Smooth muscle cell (in vitro differentiated cells): Measurements from ENCODE around the gene S100A5. TPM values are rescaled to one million over a fixed set of nuclear protein-coding genes. Genes with fewer than 3 reads are reported as not detected.
"Not testable (repeated sequence)": the region's sequence is repeated elsewhere in the genome, so short reads cannot be mapped to it uniquely, and the experiment has no call there.

Experiments
- DNase-seq: peaks from one replicate; lab custom pipeline; 2025; ENCODE audit not compliant: unreplicated experiment; lab: John Stamatoyannopoulos, UW
- H2AFZ ChIP-seq: fragments of 200-600 bp; sonication (generic); 2 replicates; pipeline ENCODE4 v1.6.0; 2016; ENCODE audit warnings: antibody characterized with exemption, low read depth, mild to moderate bottlenecking
- H3F3A ChIP-seq: fragments of 200-600 bp; sonication (generic); 2 replicates; pipeline ENCODE4 v1.6.0; 2017; ENCODE audit warnings: antibody characterized with exemption, low read depth
- H3K27ac ChIP-seq: fragments of 200-600 bp; sonication (generic); 2 replicates; pipeline ENCODE4 v1.5.1; 2016; ENCODE audit warnings: low read depth, mild to moderate bottlenecking
- H3K27me3 ChIP-seq: fragments of 200-600 bp; sonication (generic); 2 replicates; pipeline ENCODE4 v1.6.1; 2016; ENCODE audit warnings: low read depth, mild to moderate bottlenecking
- H3K36me3 ChIP-seq: fragments of 200-600 bp; sonication (generic); 2 replicates; pipeline ENCODE4 v1.5.1; 2016; ENCODE audit warnings: low read depth
- H3K4me1 ChIP-seq: fragments of 200-600 bp; sonication (generic); 2 replicates; pipeline ENCODE4 v1.5.1; 2016; ENCODE audit warnings: low read depth
- H3K4me2 ChIP-seq: fragments of 200-600 bp; sonication (generic); 2 replicates; pipeline ENCODE4 v1.6.0; 2016; ENCODE audit warnings: mild to moderate bottlenecking
- H3K4me3 ChIP-seq: fragments of 200-600 bp; sonication (generic); 2 replicates; pipeline ENCODE4 v1.5.1; 2016; ENCODE audit warnings: mild to moderate bottlenecking
- H3K79me2 ChIP-seq: fragments of 200-600 bp; sonication (generic); 2 replicates; pipeline ENCODE4 v1.6.0; 2016; ENCODE audit warnings: low read depth, mild to moderate bottlenecking
- H3K9ac ChIP-seq: fragments of 200-600 bp; sonication (generic); 2 replicates; pipeline ENCODE4 v1.6.0; 2016; ENCODE audit warnings: low read depth
- H3K9me3 ChIP-seq: fragments of 200-600 bp; sonication (generic); replicated peaks from 2 replicates; pipeline ENCODE4 v1.5.1; 2016; ENCODE audit warnings: low read depth
- H4K20me1 ChIP-seq: fragments of 200-600 bp; sonication (generic); 2 replicates; pipeline ENCODE4 v1.6.0; 2016; ENCODE audit warnings: low read depth
- CTCF ChIP-seq: fragments of 200-600 bp; sonication (generic); IDR thresholded peaks from 2 replicates; pipeline ENCODE4 v1.5.1; 2017; ENCODE audit warnings: borderline replicate concordance, mild to moderate bottlenecking, antibody characterized with exemption; ENCODE audit not compliant: insufficient read depth, poor library complexity, severe bottlenecking
- WGBS: methylation state at CpG from one replicate; pipeline ENCODE4 v1.1.7; 2016; ENCODE audit warnings: low lambda C conversion rate; 5-methylcytosine and 5-hydroxymethylcytosine counted together
- polyA plus RNA-seq: library from polyadenylated mRNA; unstranded; fragments of >200 nt; fragmentation: Nextera tagmentation; extraction: Ambion mirVana; gene quantifications from 2 replicates; pipeline ENCODE4 v1.2.1, GENCODE V29; 2016
- total RNA-seq: library from RNA; depleted of rRNA; stranded (reverse); fragments of >200 nt; gene quantifications from 2 replicates; pipeline ENCODE4 v1.2.3, GENCODE V29; 2014

The S100A5 gene
- total and polyA plus RNA-seq, 2 experiments from 2014 or later, result 1.6 to 6.2 TPM

DNA sequence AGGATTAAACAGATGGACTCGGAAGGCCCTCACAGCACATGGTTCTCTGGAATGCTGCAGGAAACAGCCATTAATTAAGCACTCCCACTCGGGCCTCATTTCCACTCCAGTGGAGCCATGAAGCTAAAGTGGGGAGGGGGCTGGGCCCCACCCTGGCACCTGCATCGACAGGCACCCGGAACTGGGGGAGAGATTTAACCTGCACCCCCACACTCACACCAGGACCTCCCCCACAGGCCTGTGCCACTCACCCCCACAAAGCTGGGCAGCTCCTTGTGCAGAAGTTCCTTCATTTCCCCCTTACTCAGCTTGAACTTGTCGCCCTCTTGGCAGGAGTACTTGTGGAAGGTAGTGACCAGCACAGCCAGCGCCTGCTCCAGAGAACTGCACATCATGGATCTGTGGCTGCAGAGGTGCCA is 22.8 kb upstream of the S100A5 start:
- Histone ChIP-seq H3K27ac (no peak overlapping the region), H3K4me3 (no peak overlapping the region), H3K27me3 (no peaks in the 10 kb centered on the region), H2AFZ (no peak overlapping the region), H3K79me2 (no peaks in the 10 kb centered on the region), H3K9ac (no peak overlapping the region), H3K36me3 (no peaks in the 10 kb centered on the region), H3K4me2 (no peak overlapping the region), H3K4me1 (peaks cover 34% of the 10 kb centered on the region), H4K20me1 (no peaks in the 10 kb centered on the region), H3F3A (peaks cover 8% of the 10 kb centered on the region), H3K9me3 (no peaks in the 10 kb centered on the region)
- no peak for TF ChIP-seq CTCF
- WGBS, result 66% methylated on average over 6 of the region's 6 CpGs
- no peak for DNase-seq

GRCh38 chr1:153562021-153562420 is 21.3 kb upstream of the S100A5 start:
- not testable (repeated sequence) for H3K4me3 ChIP-seq, H3K36me3 ChIP-seq, H3F3A ChIP-seq, H3K9me3 ChIP-seq, H3K9ac ChIP-seq, H3K27ac ChIP-seq, H3K79me2 ChIP-seq, DNase-seq, H2AFZ ChIP-seq, H3K27me3 ChIP-seq, H3K4me2 ChIP-seq, H4K20me1 ChIP-seq
- peaks cover 19% of the 10 kb centered on the region for H3K4me1 ChIP-seq
- WGBS, result 88% methylated on average over 3 of the region's 3 CpGs

GRCh38 chr1:153561466-153561985 is 20.8 kb upstream of the S100A5 start:
- Histone ChIP-seq H3K36me3 (no peaks in the 10 kb centered on the region), H3K27ac (no peak overlapping the region), H4K20me1 (no peaks in the 10 kb centered on the region), H3K9ac (no peak overlapping the region), H3K9me3 (no peaks in the 10 kb centered on the region), H3K4me1 (peaks cover 15% of the 10 kb centered on the region), H3K4me2 (no peak overlapping the region), H3K4me3 (no peak overlapping the region), H2AFZ (no peak overlapping the region), H3F3A (peaks cover 3% of the 10 kb centered on the region), H3K27me3 (no peaks in the 10 kb centered on the region), H3K79me2 (no peaks in the 10 kb centered on the region)
- DNase-seq, result no peak
- WGBS, result 95% methylated on average over 3 of the region's 3 CpGs
- TF ChIP-seq CTCF, result no peak

GRCh38 chr1:153560771-153561465 is 20.2 kb upstream of the S100A5 start:
- no peak for DNase-seq
- peaks cover 10% of the 10 kb centered on the region for H3K4me1 ChIP-seq
- H3K36me3 ChIP-seq, result no peaks in the 10 kb centered on the region
- H3K27ac ChIP-seq, result no peak overlapping the region
- no peaks in the 10 kb centered on the region for H3K79me2 ChIP-seq
- no peak overlapping the region for H3K4me2 ChIP-seq
- no peak overlapping the region for H3K9ac ChIP-seq
- peaks cover 1% of the 10 kb centered on the region for H3F3A ChIP-seq
- TF ChIP-seq CTCF, result no peak
- no peaks in the 10 kb centered on the region for H4K20me1 ChIP-seq
- no peak overlapping the region for H3K4me3 ChIP-seq
- H2AFZ ChIP-seq, result no peak overlapping the region
- no peaks in the 10 kb centered on the region for H3K9me3 ChIP-seq
- H3K27me3 ChIP-seq, result no peaks in the 10 kb centered on the region
- 94% methylated on average over 10 of the region's 10 CpGs for WGBS
